GM19452 (cell line): Measurements from ENCODE around the gene THRB.

Experiments used
- ATAC-seq: cut with Tn5 transposase; IDR thresholded peaks from one replicate; pipeline ENCODE4 v1.9.1; 2021; ENCODE audit not compliant: unreplicated experiment

Gene THRB

DNA sequence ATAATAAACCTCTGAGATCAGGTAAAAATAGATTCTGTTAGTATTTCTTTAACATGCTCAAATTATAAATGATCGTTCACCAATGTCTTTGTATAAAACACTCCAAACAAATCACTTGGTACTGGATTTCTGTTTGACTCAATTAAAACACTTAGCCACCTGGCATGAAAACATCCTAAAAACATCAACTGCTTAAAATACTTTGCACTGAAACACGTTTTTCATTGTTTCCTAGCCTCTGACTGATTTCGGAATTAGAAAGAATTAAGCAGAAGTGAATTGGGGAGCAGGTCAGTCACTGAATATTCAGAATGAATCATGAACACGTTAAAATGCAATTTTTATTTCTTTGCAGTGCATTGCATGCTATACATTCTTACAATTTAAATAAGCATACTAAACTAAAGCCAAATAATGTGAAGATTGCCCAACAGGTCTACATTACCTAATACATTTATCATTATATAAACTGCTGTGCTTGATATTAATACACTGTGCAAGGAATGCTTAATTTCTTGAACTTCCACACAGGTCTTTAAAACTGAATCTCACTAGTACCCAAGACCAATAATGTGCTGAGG is 1.6 kb downstream of the THRB start:
- ATAC-seq, result no peak

- ATAC-seq, result no peak
Observed at GRCh38 chr3:24490151-24490550, 4.5 kb downstream of the THRB start.

- no peak for ATAC-seq
Observed at GRCh38 chr3:24487325-24488262, 7.1 kb downstream of the THRB start.

- ATAC-seq, result no peak
Observed at GRCh38 chr3:24485511-24485910, 9.1 kb downstream of the THRB start.

GRCh38 chr3:24483873-24484272 is 10.8 kb downstream of the THRB start:
- no peak for ATAC-seq

DNA sequence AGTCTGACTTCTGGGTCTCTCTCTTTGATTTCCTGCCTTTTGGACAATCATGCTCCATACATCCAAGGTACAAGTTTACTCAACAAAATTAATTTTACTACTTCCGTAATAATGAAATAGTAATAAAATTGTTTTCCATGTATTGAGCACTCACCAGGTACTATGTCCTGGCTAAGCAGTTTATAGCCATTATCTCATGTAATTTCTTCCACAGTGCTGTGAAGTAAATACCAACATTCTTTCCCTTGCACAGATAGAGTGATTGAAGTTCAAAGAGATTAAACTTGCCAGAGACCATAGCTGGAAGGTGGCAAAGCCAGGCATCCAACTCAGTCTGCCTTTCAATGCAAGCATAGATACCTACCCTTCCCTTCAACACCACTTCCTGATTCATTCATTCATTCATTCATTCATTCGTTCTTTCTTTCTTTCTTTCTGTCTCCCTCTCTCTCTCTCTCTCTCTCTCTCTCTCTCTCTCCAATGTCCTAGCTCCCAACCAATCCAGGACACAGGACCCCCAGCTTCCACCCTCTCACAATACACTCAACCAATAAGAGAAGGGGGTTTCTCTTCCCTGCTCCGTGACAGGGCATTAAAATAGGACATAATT is 12.4 kb downstream of the THRB start:
- no peak for ATAC-seq

- no peak for ATAC-seq
Observed at GRCh38 chr3:24481193-24481592, 13.5 kb downstream of the THRB start.

DNA sequence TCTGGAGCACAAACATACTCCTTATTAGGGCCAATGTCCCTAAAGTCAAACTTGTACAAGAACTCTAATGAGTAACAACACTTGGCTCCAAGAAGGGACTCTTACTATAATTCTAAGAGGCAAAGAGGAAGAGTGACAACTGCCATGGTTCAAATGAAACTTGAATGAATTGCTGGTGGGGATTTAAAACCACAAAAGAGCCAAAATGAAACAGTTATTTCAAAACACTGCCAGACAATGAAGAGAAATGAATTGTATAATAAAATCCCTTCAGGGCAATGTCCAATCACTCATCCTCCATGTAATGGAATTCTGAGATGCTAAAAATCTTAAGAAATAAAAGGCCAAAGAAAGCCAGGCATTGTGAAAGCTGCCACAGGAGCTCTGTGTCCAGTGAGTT is 14.2 kb downstream of the THRB start:
- no peak for ATAC-seq

GRCh38 chr3:24479816-24480215 is 14.8 kb downstream of the THRB start:
- no peak for ATAC-seq

- ATAC-seq, result no peak
Observed at GRCh38 chr3:24476871-24477656, 17.6 kb downstream of the THRB start.

DNA sequence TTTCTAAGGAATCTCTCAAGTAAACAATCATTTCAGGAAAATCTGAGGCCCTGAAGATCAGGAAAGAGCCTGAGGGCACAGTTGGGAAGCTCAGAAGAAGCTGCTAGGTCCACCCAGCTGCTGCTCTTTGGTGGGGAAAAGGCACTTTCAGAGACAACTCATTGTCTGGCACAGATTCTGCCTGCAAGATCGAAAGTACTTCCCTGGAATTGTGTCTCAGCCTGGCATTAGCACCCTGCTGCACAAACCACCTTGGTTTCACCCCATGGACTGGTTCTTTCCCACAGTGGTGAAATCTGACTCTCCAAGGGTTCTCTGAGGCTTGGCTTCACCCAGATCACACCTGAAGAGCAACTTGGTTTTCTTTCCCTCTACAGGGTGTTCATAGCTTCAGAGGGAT is 18.7 kb downstream of the THRB start:
- no peak for ATAC-seq

GRCh38 chr3:24474862-24475261 is 19.8 kb downstream of the THRB start:
- no peak for ATAC-seq

DNA sequence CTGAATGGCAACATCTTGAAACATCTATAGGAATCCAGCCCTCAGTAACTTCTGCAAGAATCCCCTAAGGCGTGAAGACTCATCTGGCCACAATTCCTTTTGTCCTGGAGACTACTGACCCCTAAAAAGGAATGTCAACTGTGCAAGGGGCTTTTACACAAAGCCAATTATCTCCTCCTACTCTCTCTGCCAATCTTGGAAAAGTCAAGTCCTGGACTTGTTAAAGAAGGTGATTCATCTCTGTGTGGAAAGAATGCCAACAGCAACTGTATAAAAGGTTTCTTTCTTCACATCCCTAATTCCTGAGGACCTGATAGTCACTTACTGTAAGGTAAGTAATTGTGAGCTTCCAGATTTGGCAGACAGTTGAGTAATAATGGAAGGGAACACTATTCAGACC is 22.3 kb downstream of the THRB start:
- no peak for ATAC-seq

DNA sequence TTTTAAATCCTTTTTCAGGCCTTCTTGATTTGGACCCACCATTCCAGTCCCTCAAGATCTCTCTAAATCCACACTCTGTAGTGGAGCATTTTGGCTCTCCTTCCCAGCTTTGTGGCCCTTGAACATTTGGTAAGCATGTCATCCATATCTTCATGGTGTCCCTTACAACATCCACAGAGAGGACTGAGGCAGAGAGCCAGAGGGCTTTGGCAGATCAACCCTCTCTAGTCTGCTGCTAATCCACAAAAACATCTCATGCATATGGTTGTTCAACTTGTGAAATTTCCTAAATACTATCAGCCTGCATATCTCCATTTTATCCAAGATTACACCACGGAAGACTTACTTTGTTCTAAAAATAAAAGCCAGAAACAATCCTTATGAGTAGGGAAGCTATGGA is 23.2 kb downstream of the THRB start:
- ATAC-seq, result no peak

DNA sequence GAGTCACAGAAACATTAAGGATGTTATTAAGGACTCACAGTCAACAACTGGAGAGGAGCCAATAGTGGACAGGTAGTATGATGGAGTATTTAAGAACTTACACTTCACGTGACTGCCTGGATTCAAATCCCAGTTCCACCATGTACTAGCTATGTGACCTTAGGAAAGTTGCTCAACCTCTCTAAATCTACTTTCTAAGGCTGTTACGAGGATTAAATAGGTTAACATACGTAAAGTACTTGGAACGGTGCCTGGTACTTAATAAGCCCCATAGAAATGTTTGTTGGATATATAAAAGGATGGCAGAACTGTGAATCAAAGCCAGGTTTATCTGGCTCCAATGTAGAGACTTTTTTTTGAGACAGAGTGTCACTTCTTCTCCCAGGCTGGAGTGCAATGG is 24.4 kb downstream of the THRB start:
- no peak for ATAC-seq

DNA sequence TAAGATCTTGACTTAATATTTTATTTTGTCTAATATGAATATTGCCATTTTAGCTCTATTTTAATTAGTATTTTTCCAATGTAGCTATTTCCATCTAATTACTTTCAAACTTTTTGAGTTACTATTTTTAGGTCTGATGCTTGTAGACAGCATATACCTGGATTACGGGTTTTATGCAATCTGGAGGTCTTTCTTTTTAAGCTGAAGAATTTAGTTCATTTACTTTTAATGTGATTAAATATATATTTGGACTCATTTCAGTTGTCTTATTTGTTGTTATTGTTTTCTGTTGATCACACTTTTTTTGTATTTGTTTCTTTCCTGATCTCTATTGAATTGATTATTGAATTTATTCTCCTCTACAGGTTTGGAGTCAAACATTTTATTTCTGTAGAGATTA is 30.3 kb downstream of the THRB start:
- no peak for ATAC-seq

GRCh38 chr3:24462737-24463136 is 31.9 kb downstream of the THRB start:
- ATAC-seq, result no peak

GRCh38 chr3:24460974-24461373 is 33.7 kb downstream of the THRB start:
- no peak for ATAC-seq

- ATAC-seq, result no peak
Observed at GRCh38 chr3:24457719-24458118, 36.9 kb downstream of the THRB start.

DNA sequence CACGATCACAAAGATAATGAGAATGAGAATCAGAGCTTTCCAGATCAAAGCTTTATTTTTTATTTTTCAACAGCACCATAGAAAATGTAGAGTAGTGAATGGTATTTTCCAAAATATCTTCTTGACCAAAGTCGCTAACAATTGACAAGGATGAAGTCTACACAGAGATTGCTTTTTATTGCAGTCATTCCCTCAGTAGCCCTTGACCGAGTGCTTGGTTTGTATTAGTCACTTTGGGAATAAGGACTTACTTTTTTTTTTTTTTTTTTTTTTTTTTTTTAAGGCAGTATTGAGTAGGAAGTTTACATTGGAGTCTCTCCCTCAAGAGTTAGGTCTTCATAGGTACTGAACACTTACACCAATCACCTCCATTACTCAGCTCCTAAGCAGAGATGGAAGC is 39.8 kb downstream of the THRB start:
- ATAC-seq, result no peak

GRCh38 chr3:24454393-24454792 is 40.3 kb downstream of the THRB start:
- no peak for ATAC-seq
